Colonic mucosa (tissue), 4 donors: ENCODE results near the gene TCP11. TPM values are rescaled to one million over a fixed set of nuclear protein-coding genes. Genes with fewer than 3 reads are reported as not detected.

Experiments used
- DNase-seq: peaks from one replicate; pipeline ENCODE4 v3.0.0-alpha.2; 2020
- H3K27ac ChIP-seq: fragments of 200-600 bp; one replicate; pipeline ENCODE4 v1.8.0; 2021
- H3K27me3 ChIP-seq: fragments of 200-600 bp; one replicate; pipeline ENCODE4 v1.8.0; 2021
- H3K36me3 ChIP-seq: fragments of 200-600 bp; one replicate; pipeline ENCODE4 v1.8.0; 2021
- H3K4me1 ChIP-seq: fragments of 200-600 bp; one replicate; pipeline ENCODE4 v1.8.0; 2021; ENCODE audit warnings: mild to moderate bottlenecking
- H3K4me3 ChIP-seq: fragments of 200-600 bp; one replicate; pipeline ENCODE4 v1.8.0; 2021
- H3K9ac ChIP-seq, 2 donors: one replicate each; pipeline ENCODE4 v1.7.0; 2013; ENCODE audit warnings: control low read depth in 2 of 2, low read depth in 2 of 2, low read length in 2 of 2
- H3K9me3 ChIP-seq: fragments of 200-600 bp; one replicate; pipeline ENCODE4 v1.8.0; 2021
- CTCF ChIP-seq: fragments of 200-600 bp; IDR thresholded peaks from one replicate; pipeline ENCODE4 v1.8.0; 2022; ENCODE audit warnings: antibody characterized with exemption, mild to moderate bottlenecking
- intact Hi-C: fragments of 100-400 bp; cut with DNase I; formaldehyde crosslinking; loops from one replicate; pipeline ENCODE4 v1.14.1; 2022
- total RNA-seq, 2 donors: library from RNA; stranded (reverse); fragmentation: NEBNext Ultra II Directional in 1 of 2; extraction: Animal tissue kit (Norgen Biotek cat#: 25700) in 1 of 2; gene quantifications; one replicate each; pipeline ENCODE4 v1.2.1, GENCODE V29; 2021
- donor health status: healthy.
- donor health status: DM: no; HTN: no; CAD: no.
- donor health status: DM: no; HTN: no; CAD: no.

TCP11 gene
- total RNA-seq, 2 donors from 2014 or later: not detected

GRCh38 chr6:35070111-35070510, 71.0 kb downstream of the TCP11 start:
- no peak overlapping the region for H3K4me3 ChIP-seq
- H3K9me3 ChIP-seq: no peaks in the 10 kb centered on the region
- H3K36me3 ChIP-seq: no peaks in the 10 kb centered on the region
- no peaks in the 10 kb centered on the region for H3K27me3 ChIP-seq
- no peak overlapping the region for H3K27ac ChIP-seq
- no peak overlapping the region for H3K9ac ChIP-seq
- no peak for DNase-seq
- H3K4me1 ChIP-seq: no peaks in the 10 kb centered on the region
- intact Hi-C loops: no loop called here
- no peak for TF ChIP-seq CTCF

- Histone ChIP-seq H3K27me3 (no peaks in the 10 kb centered on the region), H3K27ac (no peak overlapping the region), H3K4me3 (no peak overlapping the region), H3K36me3 (no peaks in the 10 kb centered on the region), H3K4me1 (no peaks in the 10 kb centered on the region), H3K9ac (no peak overlapping the region), H3K9me3 (no peaks in the 10 kb centered on the region)
- TF ChIP-seq CTCF: no peak
- no peak for DNase-seq
- intact Hi-C loops: no loop called here
These were observed 71.9 kb downstream of the TCP11 start for GRCh38 chr6:35069262-35069661.

- Histone ChIP-seq H3K9me3 (no peaks in the 10 kb centered on the region), H3K27ac (no peak overlapping the region)
- intact Hi-C loops: no loop called here
These were observed 72.5 kb downstream of the TCP11 start for GRCh38 chr6:35068644-35069043.

GRCh38 chr6:35068206-35068605, 72.9 kb downstream of the TCP11 start:
- no peaks in the 10 kb centered on the region for H3K9me3 ChIP-seq
- H3K9ac ChIP-seq: no peak overlapping the region
- H3K4me1 ChIP-seq: no peaks in the 10 kb centered on the region
- TF ChIP-seq CTCF: no peak
- no peaks in the 10 kb centered on the region for H3K27me3 ChIP-seq
- no peaks in the 10 kb centered on the region for H3K36me3 ChIP-seq
- intact Hi-C loops: no loop called here
- DNase-seq: no peak
- no peak overlapping the region for H3K27ac ChIP-seq
- H3K4me3 ChIP-seq: no peak overlapping the region

More at GRCh38 chr6:35068644-35069043, 72.5 kb downstream of the TCP11 start:
- no peaks in the 10 kb centered on the region for H3K27me3 ChIP-seq
- DNase-seq: no peak
- H3K4me1 ChIP-seq: no peaks in the 10 kb centered on the region
- no peaks in the 10 kb centered on the region for H3K36me3 ChIP-seq
- no peak overlapping the region for H3K4me3 ChIP-seq
- H3K9ac ChIP-seq: no peak overlapping the region
- no peak for TF ChIP-seq CTCF

Other genes starting within 250 kb of the TCP11 start
- gene SCUBE3, start 72.6 kb upstream of the TCP11 start, total RNA-seq: under 1 TPM; 0.20 to 0.74 TPM
- 10 to 100 TPM; 20.3 to 33.8 TPM for gene ZNF76, start 118.4 kb upstream of the TCP11 start, total RNA-seq
- 10 to 100 TPM in 1 of 2 donors, 1 to 10 TPM in 1; 8.1 to 12.5 TPM for gene DEF6, start 156.5 kb upstream of the TCP11 start, total RNA-seq
- 10 to 100 TPM; 38.1 to 41.8 TPM for gene PPARD, start 201.2 kb upstream of the TCP11 start, total RNA-seq